Stimulated activated naive CD8-positive, alpha-beta T cell treated with anti-CD3 and anti-CD28 coated beads, Interleukin-15, Interleukin-2, amounts not matched to agents 100 U/mL and 50 U/mL, for 24 hours (primary cell): ENCODE measurements around the gene PPIG.
"Not testable (repeated sequence)": the region's sequence is repeated elsewhere in the genome, so short reads cannot be mapped to it uniquely, and the experiment has no call there.

Source experiments
- ATAC-seq: fragments of 150-1000 bp; cut with Tn5 transposase; one replicate; pipeline ENCODE4 v1.10.0; 2021
- DNase-seq: peaks from one replicate; pipeline ENCODE4 v3.0.0; 2021

The PPIG gene

DNA sequence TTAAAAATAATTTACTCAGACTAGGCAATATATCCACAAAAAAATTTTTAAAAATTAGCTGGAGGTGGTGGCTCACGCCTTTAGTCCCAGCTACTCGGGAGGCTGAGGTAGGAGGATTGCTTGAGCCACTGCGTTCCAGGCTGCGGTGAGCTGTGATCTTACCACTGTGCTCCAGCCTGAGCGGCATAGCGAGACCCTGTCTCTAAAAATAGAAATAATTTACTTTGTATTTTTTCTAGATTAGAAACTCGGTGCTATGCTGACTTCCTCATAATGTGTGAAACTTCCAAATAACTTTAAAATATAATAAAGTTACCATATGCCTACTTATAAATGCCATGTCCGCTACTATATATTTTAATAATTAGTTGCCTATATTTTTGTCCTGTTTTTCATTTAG lies 6.7 kb downstream of the PPIG start:
- ATAC-seq = no peak
- DNase-seq = no peak

DNA sequence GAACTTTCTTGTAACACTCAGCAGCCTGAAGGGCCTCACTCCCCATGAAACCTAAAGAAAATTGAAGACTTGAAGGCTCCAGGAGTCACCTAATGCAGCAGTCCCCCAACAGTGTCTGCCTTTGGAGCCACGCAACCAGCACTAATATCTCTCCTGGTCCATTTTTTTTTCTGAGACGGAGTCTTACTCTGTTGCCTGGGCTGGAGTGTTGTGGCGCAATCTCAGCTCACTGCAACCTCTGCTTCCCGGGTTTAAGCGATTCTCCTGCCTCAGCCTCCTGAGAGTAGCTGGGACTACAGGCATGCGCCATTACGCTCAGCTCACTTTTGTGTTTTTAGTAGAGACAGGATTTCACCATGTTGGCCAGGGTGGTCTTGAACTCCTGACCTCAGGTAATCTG lies 12.4 kb downstream of the PPIG start:
- not testable (repeated sequence) for ATAC-seq, DNase-seq

DNA sequence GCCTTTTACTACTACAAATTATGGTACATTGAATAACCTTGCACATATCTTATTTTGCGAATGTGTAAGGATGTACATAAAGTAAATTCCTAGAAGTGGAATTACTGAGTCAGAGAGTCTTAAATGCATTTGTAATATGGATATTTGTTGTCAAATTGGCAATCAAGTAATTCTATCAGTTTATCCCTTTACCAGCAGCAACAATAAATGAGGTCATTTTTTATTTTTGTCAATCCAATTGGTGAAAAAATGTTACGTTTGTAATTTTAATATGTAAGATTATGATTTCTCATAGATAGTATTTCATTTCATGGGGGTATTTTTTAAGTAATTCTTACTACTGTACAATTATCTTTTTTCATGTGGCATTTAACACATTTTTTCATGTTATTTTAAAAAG lies 14.8 kb downstream of the PPIG start:
- no peak for ATAC-seq

DNA sequence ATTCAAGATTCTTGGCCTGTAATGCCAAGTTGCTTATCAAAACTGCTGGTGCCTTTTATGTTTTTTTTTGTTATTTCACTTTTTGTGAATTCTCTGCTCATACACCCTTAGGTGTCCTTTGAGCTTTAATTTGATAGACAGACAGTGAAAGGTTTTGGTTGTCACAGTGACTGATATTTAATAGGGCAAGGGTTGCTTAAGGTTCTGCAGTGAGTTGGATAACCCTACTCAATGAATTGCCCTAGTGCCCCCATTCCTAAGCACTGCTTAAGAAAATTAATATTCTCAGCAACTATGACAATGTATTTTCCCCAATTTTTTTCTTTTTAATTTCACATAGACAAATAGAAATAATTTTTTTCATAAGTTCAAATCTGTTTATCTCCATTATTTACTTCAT lies 15.4 kb downstream of the PPIG start:
- no peak for ATAC-seq
- no peak for DNase-seq

More for the DNA sequence above, 14.8 kb downstream of the PPIG start:
- no peak for DNase-seq

DNA sequence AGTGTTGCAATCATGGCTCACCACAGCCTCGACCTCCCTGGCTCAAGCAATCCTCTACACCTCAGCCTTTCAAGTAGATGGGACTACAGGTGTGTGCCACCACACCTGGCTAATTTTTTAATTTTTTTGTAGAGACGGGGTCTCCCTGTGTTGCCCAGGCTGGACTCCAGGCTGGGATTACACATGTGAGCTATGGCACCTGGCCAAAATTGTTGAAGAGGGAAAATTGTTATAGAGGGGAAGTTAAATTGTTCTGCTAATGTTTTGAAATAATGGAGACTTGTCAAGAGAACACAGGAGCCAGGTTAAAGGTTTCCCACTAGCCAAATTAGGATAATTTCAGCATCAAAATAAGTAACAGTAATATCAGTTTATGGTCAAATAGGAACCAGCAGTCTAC lies 25.1 kb downstream of the PPIG start:
- DNase-seq (no peak), ATAC-seq (no peak)

DNA sequence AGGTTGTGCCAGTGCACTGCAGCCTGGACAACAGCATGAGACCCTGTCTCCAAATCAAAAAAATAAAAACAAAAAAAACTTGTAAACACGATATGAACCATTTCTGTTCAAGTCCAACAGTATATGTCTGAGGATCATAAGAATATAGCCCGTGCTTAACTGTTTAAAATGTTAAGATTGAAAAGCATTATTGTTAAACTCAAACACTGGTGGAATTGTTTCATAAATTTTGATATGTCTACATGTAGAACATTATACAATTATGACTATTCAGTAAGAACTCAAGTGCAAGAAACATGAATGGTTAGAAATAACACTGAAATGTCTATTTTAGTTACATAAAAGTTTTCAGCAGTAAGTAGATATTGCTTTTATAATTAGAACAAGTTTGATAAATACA lies 29.7 kb downstream of the PPIG start:
- no peak for ATAC-seq
- no peak for DNase-seq

DNA sequence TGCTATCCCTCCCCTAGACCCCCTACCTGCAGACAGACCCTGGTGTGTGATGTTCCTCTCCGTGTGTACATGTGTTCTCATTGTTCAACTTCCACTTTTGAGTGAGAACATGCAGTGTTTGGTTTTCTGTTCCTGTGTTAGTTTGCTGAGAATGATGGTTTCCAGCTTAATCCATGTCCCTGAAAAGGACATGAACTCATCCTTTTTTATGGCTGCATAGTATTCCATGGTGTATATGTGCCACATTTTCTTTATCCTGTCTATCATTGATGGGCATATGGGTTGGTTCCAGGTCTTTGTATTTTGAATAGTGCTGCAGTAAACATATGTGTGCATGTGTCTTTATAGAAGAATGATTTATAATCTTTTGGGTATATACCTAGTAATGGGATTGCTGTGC lies 31.8 kb downstream of the PPIG start:
- not testable (repeated sequence) for ATAC-seq, DNase-seq

DNA sequence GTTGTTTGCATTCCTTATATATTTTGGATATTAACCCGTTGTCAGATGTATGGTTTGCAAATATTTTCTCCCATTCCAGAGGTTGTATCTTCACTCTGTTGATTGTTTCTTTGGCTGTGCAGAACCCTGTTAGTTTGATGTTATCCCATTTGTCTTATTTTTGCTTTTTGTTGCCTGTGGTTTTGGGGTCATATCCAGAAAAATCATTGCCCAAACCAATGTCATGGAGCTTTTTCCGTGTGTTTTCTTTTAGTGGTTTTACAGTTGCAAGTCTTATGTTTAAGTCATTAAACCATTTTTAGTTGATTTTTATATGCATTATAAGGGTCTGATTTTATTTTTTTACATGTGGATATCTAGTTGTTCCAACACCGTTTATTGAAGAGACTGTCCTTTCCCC lies 35.8 kb downstream of the PPIG start:
- ATAC-seq = no peak
- no peak for DNase-seq

DNA sequence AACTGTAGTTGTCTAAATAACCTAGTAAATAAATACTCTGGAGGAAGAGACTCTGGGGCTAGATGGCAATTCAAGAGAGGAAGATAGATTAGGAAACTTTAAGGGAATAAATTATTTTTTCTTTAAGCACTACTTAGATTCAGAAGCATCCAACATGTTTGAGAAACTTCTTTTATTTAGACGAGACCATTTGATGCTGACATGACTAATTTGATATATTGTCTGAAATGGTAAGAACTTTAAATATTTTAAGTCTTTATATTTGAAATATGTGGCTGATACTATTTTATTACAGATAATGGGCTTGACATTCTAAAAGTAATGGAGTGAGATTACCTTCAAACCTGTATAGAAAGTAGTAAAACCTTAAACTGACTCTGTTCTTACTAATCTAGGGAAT lies 36.4 kb downstream of the PPIG start:
- no peak for DNase-seq
- no peak for ATAC-seq

DNA sequence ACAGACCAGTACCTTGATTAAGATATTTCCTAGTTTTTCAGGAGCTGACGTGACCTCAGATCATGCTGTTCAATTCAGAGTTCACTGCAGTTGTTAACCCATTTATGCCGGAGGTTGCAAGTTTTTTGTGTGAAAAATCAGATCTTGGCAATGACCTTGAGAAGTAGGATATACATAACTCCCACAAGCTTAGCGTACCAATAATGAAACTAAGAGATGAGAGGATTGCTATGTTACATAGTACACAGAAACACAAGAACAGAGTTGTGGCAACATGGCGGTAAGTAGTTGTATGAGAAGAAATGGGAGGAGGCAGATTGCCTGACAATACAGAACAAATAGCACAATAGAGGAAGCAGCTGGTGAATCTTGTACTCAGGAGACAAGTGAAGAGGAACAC lies 39.1 kb downstream of the PPIG start:
- DNase-seq (no peak), ATAC-seq (no peak)

DNA sequence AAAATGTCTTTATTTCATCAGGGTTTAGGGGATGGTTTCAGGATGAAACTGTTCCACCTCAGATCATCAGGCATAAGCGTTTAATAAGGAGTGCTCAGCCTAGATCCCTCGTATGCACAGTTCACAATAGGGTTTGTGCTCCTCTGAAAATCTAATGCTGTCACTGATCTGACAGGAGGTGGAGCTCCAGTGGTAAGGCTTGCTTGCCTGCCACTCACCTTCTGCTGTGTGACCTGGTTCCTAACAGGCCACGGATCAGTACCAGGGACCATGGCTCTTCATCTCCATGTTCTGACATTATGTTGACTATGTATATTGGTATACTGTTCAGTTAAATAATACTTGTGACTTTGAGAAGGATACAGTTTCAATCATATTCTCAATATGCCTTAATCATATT lies 41.6 kb downstream of the PPIG start:
- ATAC-seq (no peak), DNase-seq (no peak)

DNA sequence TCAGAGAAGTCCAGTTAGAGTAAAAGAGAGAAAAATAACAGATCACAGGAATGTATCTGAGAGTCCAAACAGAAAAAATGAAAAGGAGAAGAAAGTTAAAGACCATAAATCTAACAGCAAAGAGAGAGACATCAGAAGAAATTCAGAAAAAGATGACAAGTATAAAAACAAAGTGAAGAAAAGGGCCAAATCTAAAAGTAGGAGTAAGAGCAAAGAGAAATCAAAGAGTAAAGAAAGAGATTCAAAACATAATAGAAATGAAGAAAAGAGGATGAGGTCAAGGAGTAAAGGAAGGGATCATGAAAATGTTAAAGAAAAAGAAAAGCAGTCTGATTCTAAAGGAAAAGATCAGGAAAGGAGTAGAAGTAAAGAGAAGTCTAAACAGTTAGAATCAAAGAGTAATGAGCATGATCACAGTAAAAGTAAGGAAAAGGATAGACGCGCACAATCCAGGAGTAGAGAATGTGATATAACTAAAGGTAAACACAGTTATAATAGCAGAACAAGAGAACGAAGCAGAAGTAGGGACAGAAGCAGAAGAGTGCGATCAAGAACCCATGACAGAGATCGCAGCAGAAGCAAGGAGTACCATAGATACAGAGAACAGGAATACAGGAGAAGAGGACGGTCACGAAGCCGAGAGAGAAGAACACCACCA lies 52.4 kb downstream of the PPIG start:
- DNase-seq = no peak
- ATAC-seq = no peak

DNA sequence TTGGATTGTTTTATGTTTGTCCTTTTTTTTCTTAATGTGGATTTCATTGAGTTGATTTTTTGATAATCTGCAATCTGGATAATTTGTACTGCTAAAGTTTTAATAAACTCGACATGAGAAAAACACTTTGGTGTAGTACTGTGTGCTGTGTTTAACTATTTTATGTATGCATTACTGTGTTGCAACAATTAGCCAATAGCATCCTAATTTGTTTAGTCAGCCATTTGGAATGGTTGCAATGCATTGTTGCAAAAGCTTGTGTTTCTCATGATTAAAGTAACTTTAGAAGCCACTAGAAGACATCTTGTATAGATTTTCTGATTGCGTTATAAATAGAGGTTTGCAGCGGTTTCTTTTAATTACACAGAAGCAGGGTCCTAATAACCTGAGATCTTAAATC lies 53.5 kb downstream of the PPIG start:
- ATAC-seq (no peak), DNase-seq (no peak)

DNA sequence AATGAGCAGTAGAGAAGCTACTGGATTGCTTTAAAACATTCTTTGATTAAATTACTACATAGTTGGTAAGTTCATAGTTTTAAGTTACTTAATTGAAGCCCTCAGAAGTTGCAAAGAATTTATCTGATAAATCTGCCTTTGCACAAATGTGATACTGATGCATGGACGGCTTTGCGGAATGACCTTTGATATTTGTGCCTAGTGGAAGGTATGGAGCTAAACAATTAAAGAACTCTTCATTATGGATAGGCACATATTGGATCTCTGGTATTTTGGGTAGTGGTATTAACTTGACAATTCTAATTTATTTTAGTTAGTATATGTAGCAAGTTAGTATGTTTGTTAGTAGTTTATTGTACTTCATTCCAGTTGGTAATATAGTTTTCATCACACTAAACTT lies 56.0 kb downstream of the PPIG start:
- DNase-seq = no peak
- ATAC-seq = no peak

DNA sequence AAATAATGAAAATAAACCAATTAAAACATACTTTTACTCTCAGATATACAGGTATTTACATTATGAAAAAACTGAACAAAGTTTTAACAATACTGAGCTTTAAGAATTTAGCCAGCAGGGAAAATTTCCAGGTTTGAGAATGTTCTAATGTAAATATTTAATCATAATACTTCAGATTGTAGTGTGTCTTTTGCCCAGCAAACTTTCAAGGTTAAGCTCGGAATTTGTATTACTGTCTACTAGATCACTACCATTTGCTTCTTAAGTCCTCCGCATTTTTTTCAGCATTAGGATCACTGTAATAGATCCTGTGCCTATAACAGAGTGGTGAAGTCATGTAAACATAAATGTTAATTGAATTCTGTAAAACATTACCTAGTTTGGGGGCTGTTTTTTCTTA lies 57.3 kb downstream of the PPIG start:
- no peak for ATAC-seq
- DNase-seq = no peak

DNA sequence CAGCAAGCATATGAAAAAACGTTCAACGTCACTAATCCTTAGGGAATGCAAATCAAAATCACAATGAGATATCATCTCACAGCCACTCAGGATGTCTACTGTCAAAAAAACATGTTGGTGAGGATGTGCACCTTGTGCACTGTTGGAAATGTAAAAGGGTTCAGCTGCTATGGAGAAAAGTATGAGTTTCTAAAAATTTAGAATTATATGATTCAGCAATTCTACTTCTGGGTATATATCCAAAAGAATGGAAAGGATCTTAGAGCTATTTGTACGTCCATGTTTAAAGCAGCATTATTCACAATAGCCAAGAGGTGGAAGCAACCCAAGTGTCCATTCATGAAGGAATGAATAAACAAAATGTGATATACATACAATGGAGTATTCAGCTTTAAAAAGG lies 60.0 kb downstream of the PPIG start:
- ATAC-seq (no peak), DNase-seq (no peak)

DNA sequence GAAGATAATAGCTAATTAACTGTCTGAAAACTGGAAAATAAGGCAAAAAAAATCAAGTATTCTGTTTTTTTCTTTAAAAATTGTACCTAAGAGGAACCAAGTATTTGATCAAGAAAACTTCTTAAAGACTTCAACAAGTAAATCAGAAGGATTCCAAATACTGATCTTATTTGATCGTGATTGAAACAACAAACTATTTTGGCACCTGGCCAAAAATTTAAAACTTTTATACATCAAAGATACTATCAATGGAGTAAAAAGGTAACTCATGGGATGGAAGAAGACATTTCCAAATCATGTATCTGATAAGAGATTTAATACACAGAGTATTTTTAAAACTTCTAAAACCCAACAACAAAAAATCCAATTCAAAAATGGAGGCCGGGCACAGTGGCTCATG lies 63.3 kb downstream of the PPIG start:
- ATAC-seq (no peak), DNase-seq (no peak)

DNA sequence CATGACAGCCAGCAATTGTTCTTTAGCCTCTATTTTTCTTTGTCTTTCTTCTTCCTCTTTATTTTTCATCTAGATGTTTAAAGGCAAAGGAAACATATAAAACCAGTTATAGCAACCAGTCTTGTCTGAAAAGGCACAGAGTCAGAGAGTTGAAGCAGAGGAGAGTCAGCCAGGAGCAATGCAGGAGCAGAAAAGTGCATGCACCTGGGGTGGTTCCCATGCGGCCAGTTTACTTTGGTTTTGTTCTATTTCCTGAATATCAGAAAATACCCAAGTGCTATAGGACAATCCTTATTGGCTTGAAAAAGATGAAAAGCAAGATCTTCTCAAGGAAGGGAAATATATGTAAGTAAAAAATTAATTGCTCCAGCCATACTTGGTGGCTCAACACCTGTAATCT lies 65.1 kb downstream of the PPIG start:
- no peak for DNase-seq
- ATAC-seq = no peak

DNA sequence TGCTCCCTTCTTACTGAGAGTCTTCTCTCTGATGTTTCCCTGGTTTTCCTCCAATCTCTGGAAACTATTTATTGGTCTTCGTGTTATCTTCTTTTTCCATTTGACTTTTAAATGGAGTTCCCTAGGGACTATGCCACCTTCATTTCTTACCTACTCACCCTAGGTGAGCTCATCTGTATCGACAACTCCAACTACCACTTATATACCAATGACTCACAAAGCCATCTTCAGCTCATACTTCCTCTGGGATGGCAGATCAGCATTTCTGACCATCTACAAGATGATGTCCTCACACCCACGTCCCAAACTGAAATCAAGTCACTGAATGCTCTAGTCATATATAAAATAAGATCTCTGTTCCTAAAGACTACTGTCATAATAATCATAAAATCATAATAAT lies 69.5 kb downstream of the PPIG start:
- DNase-seq = no peak
- no peak for ATAC-seq

DNA sequence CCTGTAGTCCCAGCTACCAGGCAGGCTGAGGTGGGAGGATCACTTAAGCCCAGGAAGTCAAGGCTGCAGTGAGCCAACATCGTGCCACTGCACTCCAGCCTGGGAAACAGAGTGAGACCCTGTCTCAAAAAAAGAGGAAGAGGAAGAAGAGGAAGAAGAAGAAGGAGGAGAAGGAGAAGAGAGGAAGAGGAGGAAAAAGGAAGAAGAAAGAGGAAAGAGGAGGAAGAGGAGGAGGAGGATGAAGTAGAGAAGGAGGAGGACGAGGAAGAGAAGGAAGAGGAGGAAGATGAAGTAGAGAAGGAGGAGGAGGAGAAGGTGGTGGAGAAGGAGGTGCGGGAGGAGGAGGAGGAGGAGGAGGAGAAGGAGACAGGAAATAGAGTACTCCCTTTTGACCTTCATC lies 72.0 kb downstream of the PPIG start:
- ATAC-seq (no peak), DNase-seq (no peak)

DNA sequence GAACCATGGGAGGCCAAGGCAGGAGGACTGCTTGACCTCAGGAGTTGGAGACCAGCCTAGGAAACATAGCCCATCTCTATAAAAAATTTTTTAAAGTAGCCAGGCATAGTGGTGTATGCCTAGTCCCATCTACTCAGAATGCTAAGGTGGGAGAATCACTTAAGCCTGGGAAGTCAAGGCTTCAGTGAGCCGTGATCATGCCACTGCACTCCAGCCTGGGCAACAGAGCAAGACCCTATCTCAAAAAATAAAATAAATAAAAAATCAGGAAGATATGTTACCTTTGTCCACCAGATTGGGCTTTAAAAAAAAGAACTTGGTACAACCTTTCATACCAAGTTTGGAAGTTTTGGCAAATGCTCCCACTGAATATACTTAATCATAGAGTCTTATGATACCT lies 74.7 kb downstream of the PPIG start:
- ATAC-seq (no peak), DNase-seq (no peak)

DNA sequence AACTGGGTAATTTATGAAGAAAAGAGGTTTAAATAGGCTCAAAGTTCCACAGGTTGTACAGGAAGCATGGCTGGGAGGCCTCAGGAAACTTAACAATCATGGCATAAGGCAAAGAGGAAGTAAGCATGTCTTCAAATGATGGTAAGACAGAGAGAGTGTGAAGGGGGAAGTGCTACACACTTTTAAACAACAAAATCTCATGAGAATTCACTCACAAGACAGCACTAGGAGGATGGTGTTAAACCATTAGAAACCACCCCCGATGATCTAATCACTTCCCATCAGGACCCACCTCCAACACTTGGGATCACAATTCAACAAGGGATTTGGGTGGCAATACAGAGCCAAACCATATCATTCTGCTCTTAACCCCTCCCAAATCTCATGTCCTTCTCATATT lies 75.2 kb downstream of the PPIG start:
- DNase-seq = no peak
- ATAC-seq = no peak

DNA sequence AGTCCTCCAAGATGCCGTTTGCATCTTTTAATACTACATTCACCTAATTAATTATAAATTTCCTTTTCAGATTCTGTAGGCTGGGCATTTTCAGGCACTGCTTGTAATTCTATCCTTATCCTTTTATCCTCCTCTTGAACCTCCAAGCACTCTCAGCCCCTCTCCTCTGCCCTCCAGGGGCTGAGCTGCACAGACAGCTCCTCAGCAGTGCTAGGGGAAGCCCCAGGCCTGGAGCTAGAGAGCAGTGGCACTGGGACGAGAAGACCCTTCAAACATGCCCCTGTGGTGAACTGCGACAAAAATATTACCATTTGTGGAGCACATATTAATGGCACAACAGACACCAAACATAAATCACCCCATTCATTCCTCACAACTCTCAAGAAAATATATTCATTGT lies 77.1 kb downstream of the PPIG start:
- no peak for DNase-seq
- ATAC-seq = no peak

DNA sequence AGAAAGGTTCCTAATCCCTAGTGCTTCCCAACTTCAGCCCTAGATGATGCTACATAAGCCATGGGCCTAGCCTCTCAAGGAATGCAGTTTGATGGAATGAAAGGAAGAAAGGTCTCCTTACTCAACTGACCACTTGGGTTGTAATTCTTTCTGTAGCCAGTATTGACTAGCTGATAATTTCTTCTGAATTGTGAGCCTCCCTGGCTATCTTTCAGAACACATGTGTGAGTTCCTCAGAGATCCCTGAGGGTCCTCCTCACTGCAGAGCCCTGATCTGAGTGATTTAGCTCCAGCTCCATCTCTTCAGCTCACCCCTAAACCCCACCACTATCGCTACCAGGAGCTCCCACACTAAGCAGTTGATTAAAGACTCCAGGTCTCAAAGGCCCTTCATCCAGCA lies 78.6 kb downstream of the PPIG start:
- ATAC-seq (no peak), DNase-seq (no peak)

DNA sequence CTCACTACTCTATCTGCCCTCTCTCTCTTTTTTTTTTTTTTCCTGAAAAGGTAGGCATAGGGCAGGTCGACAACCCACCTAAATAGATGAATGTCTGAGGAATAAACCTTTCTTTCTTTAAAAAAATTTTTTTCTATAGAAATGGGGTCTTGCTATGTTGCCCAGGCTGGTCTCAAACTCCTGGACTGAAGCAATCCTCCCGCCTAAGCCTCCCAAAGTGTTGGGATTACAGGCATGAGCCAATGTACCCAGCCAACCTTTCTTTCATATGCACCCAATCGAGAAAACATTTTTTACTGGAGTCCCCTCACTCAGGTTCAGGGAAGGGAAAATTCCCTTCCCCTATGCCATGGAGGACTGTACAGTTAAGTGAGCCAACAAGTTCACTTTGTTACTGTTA lies 79.1 kb downstream of the PPIG start:
- ATAC-seq (no peak), DNase-seq (no peak)
